Esophagus squamous epithelium (tissue), 5 donors: ENCODE data around the gene KCNMA1. TPM values are rescaled to one million over a fixed set of nuclear protein-coding genes. Genes with fewer than 3 reads are reported as not detected.

ENCODE experiments used
- DNase-seq: peaks from one replicate; lab custom pipeline; 2025; lab: John Stamatoyannopoulos, UW
- H3K27ac ChIP-seq, 4 donors: fragments of 200-600 bp; sonication (generic); one replicate each; pipeline ENCODE4 v1.5.1; 2016 to 2019; ENCODE audit warnings: mild to moderate bottlenecking in 1 of 4
- H3K27me3 ChIP-seq, 4 donors: fragments of 200-600 bp; sonication (generic); 1 replicate in 3 of 4; 2 replicates in 1 of 4; pipeline versions ENCODE4 v1.5.1 to v1.6.0; 2017 to 2021; ENCODE audit warnings: antibody characterized with exemption in 1 of 4
- H3K36me3 ChIP-seq, 3 donors: fragments of 200-600 bp; sonication (generic); one replicate each; pipeline ENCODE4 v1.5.1; 2016 to 2019
- H3K4me1 ChIP-seq, 3 donors: fragments of 200-600 bp; sonication (generic); one replicate each; pipeline ENCODE4 v1.5.1; 2017 to 2019
- H3K4me3 ChIP-seq, 4 donors: fragments of 200-600 bp; sonication (generic); 1 replicate in 3 of 4; 2 replicates in 1 of 4; pipeline ENCODE4 v1.5.1; 2016 to 2019; ENCODE audit warnings: mild to moderate bottlenecking in 2 of 4, moderate library complexity in 1 of 4
- H3K9me3 ChIP-seq, 3 donors: fragments of 200-600 bp; sonication (generic); one replicate each; pipeline ENCODE4 v1.5.1; 2016 to 2019
- POLR2A ChIP-seq, 4 donors: fragments of 450-650 bp; IDR thresholded peaks; one replicate each; pipeline ENCODE4 v1.6.1; 2017; ENCODE audit warnings: antibody characterized with exemption in 4 of 4, mild to moderate bottlenecking in 4 of 4, moderate library complexity in 3 of 4
- WGBS, 2 donors: methylation state at CpG; one replicate each; pipeline ENCODE4 v1.1.5; 2018; 5-methylcytosine and 5-hydroxymethylcytosine counted together
- intact Hi-C: fragments of 100-400 bp; cut with DNase I; formaldehyde crosslinking; loops from one replicate; pipeline ENCODE4 v1.15.0; 2022
- total RNA-seq, 4 donors: library from RNA; depleted of rRNA; stranded (reverse); fragments of >200 nt; gene quantifications; one replicate each; pipeline ENCODE4 v1.1.0, GENCODE V29; 2016
- TF ChIP-seq, protein P1 (sequence below), 6 experiments: fragments of 450-650 bp in 4 of 6; fragments of 200-600 bp in 2 of 6; sonication (generic) in 2 of 6; IDR thresholded peaks; one replicate each; pipeline ENCODE4 v1.5.1; 2016 to 2019; ENCODE audit warnings: antibody characterized with exemption in 6 of 6, mild to moderate bottlenecking in 4 of 6, moderate library complexity in 4 of 6
- donor health status: DM: yes; HTN: yes; CAD: no.

The KCNMA1 gene
- total RNA-seq, 4 donors from 2014 or later = 7.5 to 74.2 (median 18.0) TPM

DNA sequence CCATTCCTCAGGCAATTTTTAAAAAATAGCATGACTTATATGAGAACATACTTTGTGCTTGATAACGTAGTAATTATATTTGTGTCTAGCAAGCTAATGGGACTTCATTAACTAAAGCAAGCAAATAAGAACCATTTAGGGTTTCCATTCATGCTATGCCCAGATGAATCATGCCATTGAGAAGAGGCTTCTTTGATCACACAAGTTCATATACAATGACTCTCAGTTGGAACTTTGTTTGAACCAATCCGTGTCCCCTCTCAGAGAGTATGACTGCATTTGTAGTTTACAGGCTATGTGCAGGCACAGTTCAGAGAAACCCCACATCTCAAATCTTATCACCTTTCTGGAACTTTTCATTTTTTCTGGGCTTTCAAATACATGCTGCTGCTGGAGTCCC is 614.2 kb downstream of the KCNMA1 start:
- Histone ChIP-seq H3K36me3 (no peaks in the 10 kb centered on the region), H3K4me3 (no peak overlapping the region), H3K9me3 (no peaks in the 10 kb centered on the region), H3K27me3 (no peaks in the 10 kb centered on the region), H3K27ac (no peak overlapping the region), H3K4me1 (no peaks in the 10 kb centered on the region)
- no peak for DNase-seq
- TF ChIP-seq, protein P1, sequence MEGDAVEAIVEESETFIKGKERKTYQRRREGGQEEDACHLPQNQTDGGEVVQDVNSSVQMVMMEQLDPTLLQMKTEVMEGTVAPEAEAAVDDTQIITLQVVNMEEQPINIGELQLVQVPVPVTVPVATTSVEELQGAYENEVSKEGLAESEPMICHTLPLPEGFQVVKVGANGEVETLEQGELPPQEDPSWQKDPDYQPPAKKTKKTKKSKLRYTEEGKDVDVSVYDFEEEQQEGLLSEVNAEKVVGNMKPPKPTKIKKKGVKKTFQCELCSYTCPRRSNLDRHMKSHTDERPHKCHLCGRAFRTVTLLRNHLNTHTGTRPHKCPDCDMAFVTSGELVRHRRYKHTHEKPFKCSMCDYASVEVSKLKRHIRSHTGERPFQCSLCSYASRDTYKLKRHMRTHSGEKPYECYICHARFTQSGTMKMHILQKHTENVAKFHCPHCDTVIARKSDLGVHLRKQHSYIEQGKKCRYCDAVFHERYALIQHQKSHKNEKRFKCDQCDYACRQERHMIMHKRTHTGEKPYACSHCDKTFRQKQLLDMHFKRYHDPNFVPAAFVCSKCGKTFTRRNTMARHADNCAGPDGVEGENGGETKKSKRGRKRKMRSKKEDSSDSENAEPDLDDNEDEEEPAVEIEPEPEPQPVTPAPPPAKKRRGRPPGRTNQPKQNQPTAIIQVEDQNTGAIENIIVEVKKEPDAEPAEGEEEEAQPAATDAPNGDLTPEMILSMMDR (IDR thresholded peaks at IDR 0.05) = no peak
- no peak for TF ChIP-seq POLR2A (IDR thresholded peaks at IDR 0.05)
- intact Hi-C loops = no loop called here
- WGBS, 2 donors = 82 to 86% methylated on average over 2 of the region's 2 CpGs

GRCh38 chr10:77022671-77023070 is 614.9 kb downstream of the KCNMA1 start:
- no peak for DNase-seq
- intact Hi-C loops = no loop called here
- no peak overlapping the region for H3K4me3 ChIP-seq
- TF ChIP-seq, protein P1 (IDR thresholded peaks at IDR 0.05) = no peak
- TF ChIP-seq POLR2A (IDR thresholded peaks at IDR 0.05) = no peak
- H3K9me3 ChIP-seq = no peaks in the 10 kb centered on the region
- 83 to 86% methylated on average over 4 of the region's 4 CpGs for WGBS, 2 donors
- no peaks in the 10 kb centered on the region for H3K27me3 ChIP-seq
- no peak overlapping the region for H3K27ac ChIP-seq
- H3K36me3 ChIP-seq = no peaks in the 10 kb centered on the region
- no peaks in the 10 kb centered on the region for H3K4me1 ChIP-seq

DNA sequence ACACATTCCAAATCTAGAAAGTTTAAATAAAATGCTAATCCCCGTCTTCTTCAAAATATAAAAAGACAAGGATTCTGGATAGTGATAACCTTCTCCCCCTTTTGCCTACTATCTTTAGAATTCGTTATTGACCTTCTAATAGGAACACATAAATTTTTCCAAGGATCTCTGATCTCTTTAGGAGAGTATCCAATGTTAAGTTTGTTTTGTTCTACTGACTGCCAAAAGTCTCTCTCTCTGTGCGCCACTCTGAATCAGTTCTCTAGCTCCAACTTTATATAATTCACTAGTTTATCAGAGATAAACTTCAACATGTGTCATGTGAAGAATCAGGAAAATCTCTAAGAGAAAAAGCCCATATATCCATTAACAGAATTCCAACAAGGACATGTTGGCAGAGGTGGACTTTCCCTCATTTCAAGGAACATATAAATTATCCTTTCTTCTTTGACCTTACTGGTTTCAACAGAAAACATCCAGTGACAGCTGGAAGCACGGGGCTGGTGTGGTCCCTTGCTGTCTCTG is 615.6 kb downstream of the KCNMA1 start:
- 39 to 63% methylated on average over 4 of the region's 4 CpGs for WGBS, 2 donors
- Histone ChIP-seq H3K27me3 (no peaks in the 10 kb centered on the region), H3K4me3 (no peak overlapping the region), H3K9me3 (no peaks in the 10 kb centered on the region), H3K36me3 (no peaks in the 10 kb centered on the region), H3K27ac (no peak overlapping the region), H3K4me1 (no peaks in the 10 kb centered on the region)
- intact Hi-C loops = no loop called here
- no peak for DNase-seq
- TF ChIP-seq POLR2A (IDR thresholded peaks at IDR 0.05) = no peak
- TF ChIP-seq, protein P1 (IDR thresholded peaks at IDR 0.05) = no peak

DNA sequence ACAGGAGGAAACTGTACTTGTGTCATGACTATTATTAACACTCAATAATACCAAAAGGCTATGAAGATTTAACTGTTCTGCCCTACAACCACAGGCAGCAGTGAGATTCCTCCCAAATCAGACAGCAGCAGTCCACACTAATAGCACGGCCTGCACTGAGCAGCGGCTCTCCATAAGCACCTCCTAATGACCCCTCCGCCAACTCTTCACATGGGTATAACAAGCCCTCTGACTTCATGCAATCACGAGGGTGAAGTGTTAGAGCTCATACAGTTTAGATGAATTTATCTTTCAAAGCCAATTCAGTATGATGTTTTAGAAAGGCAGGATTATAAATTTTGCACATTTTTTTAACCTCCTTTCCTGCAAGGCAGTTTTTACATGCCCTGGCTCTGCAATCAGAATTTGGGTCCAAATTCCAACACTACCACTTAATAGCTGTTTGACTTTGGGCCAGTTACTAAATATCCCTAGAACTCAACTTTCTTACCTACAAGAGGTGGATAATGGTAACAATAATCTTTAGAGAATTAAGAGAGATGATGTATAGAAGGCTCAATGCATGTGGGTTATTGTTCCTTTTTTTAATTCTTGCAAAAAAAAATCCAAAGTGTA is 617.1 kb downstream of the KCNMA1 start:
- H3K27ac ChIP-seq = no peak overlapping the region
- no peak for DNase-seq
- no peak overlapping the region for H3K4me3 ChIP-seq
- H3K4me1 ChIP-seq = no peaks in the 10 kb centered on the region
- H3K36me3 ChIP-seq = no peaks in the 10 kb centered on the region
- no peaks in the 10 kb centered on the region for H3K27me3 ChIP-seq
- no peak for TF ChIP-seq POLR2A (IDR thresholded peaks at IDR 0.05)
- TF ChIP-seq, protein P1 (IDR thresholded peaks at IDR 0.05) = no peak
- intact Hi-C loops = no loop called here
- WGBS, 2 donors = 80 to 88% methylated on average over 4 of the region's 4 CpGs
- H3K9me3 ChIP-seq = no peaks in the 10 kb centered on the region

GRCh38 chr10:77016855-77017254 is 620.8 kb downstream of the KCNMA1 start:
- 85 to 92% methylated on average over 4 of the region's 4 CpGs for WGBS, 2 donors
- Histone ChIP-seq H3K27ac (no peak overlapping the region), H3K36me3 (no peaks in the 10 kb centered on the region), H3K27me3 (no peaks in the 10 kb centered on the region), H3K4me1 (peaks cover 0 to 16% (median 13%) of the 10 kb centered on the region in 3 donors), H3K4me3 (no peak overlapping the region), H3K9me3 (no peaks in the 10 kb centered on the region)
- TF ChIP-seq, protein P1 (IDR thresholded peaks at IDR 0.05) = no peak
- no peak for TF ChIP-seq POLR2A (IDR thresholded peaks at IDR 0.05)
- intact Hi-C loops = no loop called here
- DNase-seq = no peak
